MM.1S (cell line): ENCODE measurements around the gene PLCB1.

Source experiments
- EZH2 ChIP-seq: fragments of 300-600 bp; sonication (generic); optimal IDR thresholded peaks from 2 replicates; pipeline ENCODE3; 2017; ENCODE audit warnings: low read depth, mild to moderate bottlenecking, antibody characterized with exemption, low read length, mixed read lengths
- TF ChIP-seq, protein P1 (sequence below): fragments of 300-600 bp; sonication (generic); IDR thresholded peaks from 2 replicates; pipeline ENCODE4 v1.5.1; 2016; ENCODE audit warnings: antibody characterized with exemption, low read length, mixed read lengths

DNA sequence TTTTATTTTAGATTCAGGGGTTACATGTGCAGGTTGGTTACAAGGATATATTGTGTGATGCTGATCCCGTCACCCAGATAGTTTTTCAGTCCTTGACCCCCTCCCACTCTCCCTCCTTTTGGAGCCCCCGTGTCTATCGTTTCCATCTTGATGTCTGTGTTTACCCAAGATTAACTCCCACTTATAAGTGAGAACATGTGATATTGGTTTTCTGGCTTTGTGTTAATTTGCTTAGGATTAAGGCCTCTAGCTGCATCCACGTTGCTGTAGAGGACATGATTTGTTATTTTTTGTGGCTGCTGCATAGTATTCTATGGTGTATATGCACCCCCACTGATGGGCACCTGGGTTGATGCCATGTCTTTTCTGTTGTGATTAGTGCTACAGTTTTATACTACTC is 178.6 kb downstream of the PLCB1 start:
- TF ChIP-seq, protein P1, sequence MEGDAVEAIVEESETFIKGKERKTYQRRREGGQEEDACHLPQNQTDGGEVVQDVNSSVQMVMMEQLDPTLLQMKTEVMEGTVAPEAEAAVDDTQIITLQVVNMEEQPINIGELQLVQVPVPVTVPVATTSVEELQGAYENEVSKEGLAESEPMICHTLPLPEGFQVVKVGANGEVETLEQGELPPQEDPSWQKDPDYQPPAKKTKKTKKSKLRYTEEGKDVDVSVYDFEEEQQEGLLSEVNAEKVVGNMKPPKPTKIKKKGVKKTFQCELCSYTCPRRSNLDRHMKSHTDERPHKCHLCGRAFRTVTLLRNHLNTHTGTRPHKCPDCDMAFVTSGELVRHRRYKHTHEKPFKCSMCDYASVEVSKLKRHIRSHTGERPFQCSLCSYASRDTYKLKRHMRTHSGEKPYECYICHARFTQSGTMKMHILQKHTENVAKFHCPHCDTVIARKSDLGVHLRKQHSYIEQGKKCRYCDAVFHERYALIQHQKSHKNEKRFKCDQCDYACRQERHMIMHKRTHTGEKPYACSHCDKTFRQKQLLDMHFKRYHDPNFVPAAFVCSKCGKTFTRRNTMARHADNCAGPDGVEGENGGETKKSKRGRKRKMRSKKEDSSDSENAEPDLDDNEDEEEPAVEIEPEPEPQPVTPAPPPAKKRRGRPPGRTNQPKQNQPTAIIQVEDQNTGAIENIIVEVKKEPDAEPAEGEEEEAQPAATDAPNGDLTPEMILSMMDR, result no peak
- TF ChIP-seq EZH2, result no peak
